Spleen (tissue), 11 donors: ENCODE measurements around the gene ETFB. TPM values are rescaled to one million over a fixed set of nuclear protein-coding genes. Genes with fewer than 3 reads are reported as not detected.

ENCODE experiments used
- DNase-seq: peaks from one replicate; pipeline ENCODE4 v3.0.0-alpha.2; 2020
- H3K27ac ChIP-seq, 8 donors: fragments of 200-600 bp; sonication (generic) in 7 of 8; 1 replicate in 4 of 8; 2 replicates in 4 of 8; pipeline versions ENCODE4 v1.5.0 to v1.8.0; 2016 to 2021; ENCODE audit warnings: inconsistent platforms in 4 of 8, mild to moderate bottlenecking in 4 of 8, moderate library complexity in 1 of 8
- H3K27me3 ChIP-seq, 7 donors: fragments of 200-600 bp; sonication (generic) in 6 of 7; replicated peaks in 1 of 7; 1 replicate in 4 of 7; 2 replicates in 3 of 7; pipeline versions ENCODE4 v1.5.0 to v1.8.0; 2016 to 2021; ENCODE audit warnings: inconsistent platforms in 3 of 7, mild to moderate bottlenecking in 1 of 7
- H3K36me3 ChIP-seq, 6 donors: fragments of 200-600 bp; sonication (generic) in 5 of 6; 1 replicate in 4 of 6; 2 replicates in 2 of 6; pipeline versions ENCODE4 v1.5.0 to v1.8.0; 2016 to 2021; ENCODE audit warnings: inconsistent platforms in 2 of 6
- H3K4me1 ChIP-seq, 6 donors: fragments of 200-600 bp; sonication (generic) in 5 of 6; 1 replicate in 3 of 6; 2 replicates in 3 of 6; pipeline versions ENCODE4 v1.5.0 to v1.8.0; 2016 to 2021; ENCODE audit warnings: inconsistent platforms in 3 of 6
- H3K4me3 ChIP-seq, 8 donors: fragments of 200-600 bp; sonication (generic) in 7 of 8; 1 replicate in 4 of 8; 2 replicates in 4 of 8; pipeline versions ENCODE4 v1.5.0 to v1.8.0; 2016 to 2021; ENCODE audit warnings: inconsistent platforms in 4 of 8, mild to moderate bottlenecking in 4 of 8, moderate library complexity in 2 of 8
- H3K9me3 ChIP-seq, 8 donors: fragments of 200-600 bp; sonication (generic) in 7 of 8; 1 replicate in 4 of 8; 2 replicates in 4 of 8; pipeline versions ENCODE4 v1.5.0 to v1.8.0; 2016 to 2021; ENCODE audit warnings: inconsistent platforms in 4 of 8
- CTCF ChIP-seq, 11 experiments: fragments of 200-600 bp in 7 of 11; fragments of 450-650 bp in 4 of 11; sonication (generic) in 4 of 11; IDR thresholded peaks in 8 of 11; conservative IDR thresholded peaks in 3 of 11; 1 replicate in 7 of 11; 2 replicates in 4 of 11; pipeline versions ENCODE4 v1.4.0 to v1.8.0; 2016 to 2021; ENCODE audit warnings: antibody characterized with exemption in 11 of 11, inconsistent platforms in 4 of 11, mild to moderate bottlenecking in 1 of 11
- POLR2A ChIP-seq, 3 donors: fragments of 450-650 bp; IDR thresholded peaks; one replicate each; pipeline ENCODE4 v1.5.1; 2017; ENCODE audit warnings: antibody characterized with exemption in 3 of 3, mild to moderate bottlenecking in 1 of 3
- POLR2AphosphoS5 ChIP-seq, 3 donors: sonication (generic); formaldehyde crosslinking; IDR thresholded peaks; one replicate each; pipeline ENCODE4 v1.5.1; 2017; ENCODE audit warnings: antibody characterized with exemption in 3 of 3
- WGBS, 5 donors: extraction: QIAGEN DNeasy Blood & Tissue Kit in 3 of 5; methylation state at CpG; one replicate each; pipeline versions ENCODE4 v1.1.5 to v1.1.7; 2013 to 2018; 5-methylcytosine and 5-hydroxymethylcytosine counted together
- intact Hi-C: fragments of 100-400 bp; cut with DNase I; formaldehyde crosslinking; loops from one replicate; pipeline ENCODE4 v1.15.0; 2023; ENCODE audit warnings: low total_unique reads
- polyA plus RNA-seq, 3 donors: library from polyadenylated mRNA; stranded (reverse); fragments of 200-250 nt; gene quantifications; one replicate each; pipeline ENCODE4 v1.2.1, GENCODE V29; 2013
- total RNA-seq, 7 donors: library from RNA; depleted of rRNA in 3 of 7; stranded (reverse); fragments of >200 nt in 3 of 7; fragmentation: NEBNext Ultra II Directional in 4 of 7; extraction: Animal tissue kit (Norgen Biotek cat#: 25700) in 4 of 7; gene quantifications; one replicate each; pipeline versions ENCODE4 v1.1.0 to v1.2.1, GENCODE V29; 2016 to 2021
- donor health status: healthy with polysubstance abuse.
- donor health status: DM: no; HTN: no; CAD: no; lungs with moderate emphysema.
- donor health status: DM: no; HTN: no; CAD: no.
- donor health status: Bipolar disorder and iron deficiency.
- donor health status: healthy.
- donor health status: DM: no; HTN: no; CAD: no.
- donor health status: DM: yes; HTN: yes; CAD: no.

Gene ETFB
- total and polyA plus RNA-seq, 10 donors, result 41.4 to 133 (median 71.0) TPM

DNA sequence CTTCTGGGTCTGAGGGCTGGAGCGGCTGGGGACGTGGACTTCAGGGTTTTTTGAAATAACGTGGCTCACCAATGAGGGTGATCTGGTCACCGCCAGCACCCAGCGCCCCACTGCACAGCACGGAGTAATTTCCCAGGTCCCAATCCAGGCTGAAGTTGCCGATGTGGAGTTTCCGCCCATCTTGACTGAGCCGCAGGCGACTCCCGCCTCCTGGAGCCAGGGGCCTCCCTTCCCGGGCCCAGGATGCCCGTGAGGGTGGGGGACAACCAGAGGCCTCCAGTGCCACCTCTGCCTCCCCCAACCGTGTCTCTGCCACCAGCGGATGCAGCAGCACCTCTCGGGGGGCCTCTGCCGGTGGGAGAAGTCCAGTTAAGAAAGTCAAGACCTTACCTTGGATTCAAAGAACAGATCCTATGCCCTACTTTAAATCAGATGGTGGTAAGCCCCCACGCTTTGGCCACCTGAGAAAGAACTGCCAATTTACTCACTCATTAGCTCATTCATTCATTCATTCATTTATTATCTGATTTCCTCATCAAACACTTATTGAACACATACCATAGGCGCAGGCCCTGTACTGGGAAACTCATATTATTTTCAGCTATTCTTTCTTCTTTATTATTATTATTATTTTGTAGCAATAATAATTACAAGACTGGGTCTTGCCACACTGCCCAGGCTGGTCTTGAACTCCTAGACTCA, 28.2 kb downstream of the ETFB start:
- WGBS, 5 donors, result 82 to 84% (median 84%) methylated on average over 9 to 19 of the region's 19 CpGs
- intact Hi-C loops, result loop anchor here (5.0 kb wide), 1 partner anchor 104 kb away; no protein-coding TSS in a partner anchor
- Histone ChIP-seq H3K9me3 (no peaks in the 10 kb centered on the region), H3K27ac (no peak overlapping the region), H3K27me3 (peaks cover 0 to 12% (median 0%) of the 10 kb centered on the region in 7 donors), H3K4me3 (peak overlapping the region in 1 of 8 donors; percentile 61), H3K36me3 (no peaks in the 10 kb centered on the region), H3K4me1 (peaks cover 9 to 38% (median 22%) of the 10 kb centered on the region in 6 donors)
- DNase-seq, result no peak
- TF ChIP-seq CTCF (IDR thresholded peaks at IDR 0.05 in 8 of 11, conservative IDR thresholded peaks at IDR 0.05 in 3 of 11) (no peak), POLR2AphosphoS5 (IDR thresholded peaks at IDR 0.05) (no peak), POLR2A (IDR thresholded peaks at IDR 0.05) (no peak)

DNA sequence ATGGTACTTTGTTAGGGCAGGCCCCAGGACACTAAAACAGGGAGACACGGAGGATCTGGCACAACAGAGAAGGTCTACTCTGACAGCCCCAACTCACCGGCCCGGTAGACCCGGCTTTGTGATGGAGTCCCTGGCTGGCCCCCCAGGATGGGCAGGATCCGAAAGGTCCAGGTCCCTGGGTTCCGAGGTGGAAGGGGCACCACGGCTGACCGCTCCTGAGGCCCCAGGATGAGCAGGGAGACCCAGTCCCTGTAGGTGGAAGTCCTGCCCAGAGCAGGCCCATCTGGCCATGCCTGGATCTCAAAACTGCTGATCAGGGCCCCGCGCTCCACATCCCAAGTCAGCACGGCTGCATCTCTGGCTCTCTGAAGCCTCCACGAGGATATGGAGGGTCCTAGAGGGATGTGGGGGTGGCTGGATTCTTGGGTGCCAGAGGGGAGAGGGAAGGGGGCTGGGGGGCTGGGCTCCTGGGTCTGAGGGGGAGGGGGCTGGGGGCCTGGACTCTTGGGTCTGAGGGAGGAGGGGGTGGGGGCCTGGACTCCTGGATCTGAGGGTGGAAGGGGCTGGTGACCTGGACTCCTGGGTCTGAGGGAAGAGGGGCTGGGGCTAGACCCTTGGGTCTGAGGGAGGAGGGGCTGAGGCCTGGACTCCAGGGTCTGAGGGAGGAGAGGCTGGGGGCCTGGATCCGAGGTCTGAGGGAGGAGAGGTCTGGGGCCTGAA, 28.9 kb downstream of the ETFB start:
- no peak for DNase-seq
- Histone ChIP-seq H3K27ac (no peak overlapping the region), H3K9me3 (no peaks in the 10 kb centered on the region), H3K4me3 (no peak overlapping the region), H3K36me3 (no peaks in the 10 kb centered on the region), H3K27me3 (peaks cover 0 to 12% (median 0%) of the 10 kb centered on the region in 7 donors), H3K4me1 (peaks cover 9 to 31% (median 22%) of the 10 kb centered on the region in 6 donors)
- WGBS, 5 donors, result 94 to 97% (median 95%) methylated on average over 6 to 13 of the region's 13 CpGs
- TF ChIP-seq CTCF (IDR thresholded peaks at IDR 0.05 in 8 of 11, conservative IDR thresholded peaks at IDR 0.05 in 3 of 11), result no peak
- no peak for TF ChIP-seq POLR2A (IDR thresholded peaks at IDR 0.05)
- TF ChIP-seq POLR2AphosphoS5 (IDR thresholded peaks at IDR 0.05), result no peak
- intact Hi-C loops, result loop anchor here (5.0 kb wide), 1 partner anchor 105 kb away; no protein-coding TSS in a partner anchor

- H3K27ac ChIP-seq, result no peak overlapping the region
- TF ChIP-seq CTCF (IDR thresholded peaks at IDR 0.05 in 8 of 11, conservative IDR thresholded peaks at IDR 0.05 in 3 of 11) (no peak), POLR2AphosphoS5 (IDR thresholded peaks at IDR 0.05) (no peak), POLR2A (IDR thresholded peaks at IDR 0.05) (no peak)
- peaks cover 0 to 8% (median 0%) of the 10 kb centered on the region in 8 donors for H3K9me3 ChIP-seq
- intact Hi-C loops, result loop anchor here (5.0 kb wide), 1 partner anchor 328 kb away; no protein-coding TSS in a partner anchor
- peaks cover 0 to 19% (median 9%) of the 10 kb centered on the region in 7 donors for H3K27me3 ChIP-seq
- WGBS, 5 donors, result 83 to 95% (median 89%) methylated on average over 13 of the region's 13 CpGs
- peaks cover 0 to 15% (median 0%) of the 10 kb centered on the region in 6 donors for H3K36me3 ChIP-seq
- H3K4me1 ChIP-seq, result peaks cover 5 to 11% (median 8%) of the 10 kb centered on the region in 6 donors
- DNase-seq, result no peak
- no peak overlapping the region for H3K4me3 ChIP-seq
Measured at GRCh38 chr19:51333836-51334460, 32.2 kb downstream of the ETFB start.
